ENCODE results near the gene SLC29A3.

Gene SLC29A3

GRCh38 chr10:71314694-71315225 is 4.3 kb upstream of the SLC29A3 start:
- no peaks in the 10 kb centered on the region for H3K9me3 Mint-ChIP-seq
- no peaks in the 10 kb centered on the region for H3K27me3 Mint-ChIP-seq (ENCODE audit: low read depth)
- peaks cover 16% of the 10 kb centered on the region for H3K4me1 Mint-ChIP-seq (ENCODE audit: low read depth)
- H3K27ac Mint-ChIP-seq: no peak overlapping the region
- no peaks in the 10 kb centered on the region for H3K36me3 Mint-ChIP-seq (ENCODE audit: low read depth)
- peak overlapping the region; percentile 27 for H3K4me3 Mint-ChIP-seq
- no peak for DNase-seq (ENCODE audit: low spot score)

- peak; percentile 42 for DNase-seq (ENCODE audit: low spot score)
- H3K27ac Mint-ChIP-seq: no peak overlapping the region
These were observed 2.8 kb upstream of the SLC29A3 start for GRCh38 chr10:71316056-71316785.

GRCh38 chr10:71316786-71317160 is 2.3 kb upstream of the SLC29A3 start:
- DNase-seq (ENCODE audit: low spot score): no peak
- peaks cover 19% of the 10 kb centered on the region for H3K4me1 Mint-ChIP-seq (ENCODE audit: low read depth)
- peak overlapping the region; percentile 2 for H3K27ac Mint-ChIP-seq
- no peak overlapping the region for H3K4me3 Mint-ChIP-seq
- no peaks in the 10 kb centered on the region for H3K27me3 Mint-ChIP-seq (ENCODE audit: low read depth)
- H3K9me3 Mint-ChIP-seq: no peaks in the 10 kb centered on the region
- H3K36me3 Mint-ChIP-seq (ENCODE audit: low read depth): no peaks in the 10 kb centered on the region

More at GRCh38 chr10:71316056-71316785, 2.8 kb upstream of the SLC29A3 start:
- Mint-ChIP-seq H3K27me3 (ENCODE audit: low read depth) (no peaks in the 10 kb centered on the region), H3K9me3 (no peaks in the 10 kb centered on the region), H3K4me3 (no peak overlapping the region), H3K36me3 (ENCODE audit: low read depth) (no peaks in the 10 kb centered on the region), H3K4me1 (ENCODE audit: low read depth) (peaks cover 19% of the 10 kb centered on the region)

GRCh38 chr10:71317739-71318138 is 1.3 kb upstream of the SLC29A3 start:
- H3K4me1 Mint-ChIP-seq (ENCODE audit: low read depth): peaks cover 19% of the 10 kb centered on the region
- no peaks in the 10 kb centered on the region for H3K27me3 Mint-ChIP-seq (ENCODE audit: low read depth)
- DNase-seq (ENCODE audit: low spot score): no peak
- H3K36me3 Mint-ChIP-seq (ENCODE audit: low read depth): no peaks in the 10 kb centered on the region
- H3K27ac Mint-ChIP-seq: no peak overlapping the region
- no peak overlapping the region for H3K4me3 Mint-ChIP-seq
- no peaks in the 10 kb centered on the region for H3K9me3 Mint-ChIP-seq

GRCh38 chr10:71319800-71320392 is 837 bp downstream of the SLC29A3 start:
- no peak for DNase-seq (ENCODE audit: low spot score)

GRCh38 chr10:71320592-71320991 is 1.5 kb downstream of the SLC29A3 start:
- Mint-ChIP-seq H3K27me3 (ENCODE audit: low read depth) (no peaks in the 10 kb centered on the region), H3K9me3 (no peaks in the 10 kb centered on the region), H3K4me1 (ENCODE audit: low read depth) (peaks cover 24% of the 10 kb centered on the region), H3K4me3 (peak overlapping the region; percentile 97), H3K36me3 (ENCODE audit: low read depth) (peaks cover 11% of the 10 kb centered on the region), H3K27ac (no peak overlapping the region)
- DNase-seq (ENCODE audit: low spot score): no peak

More at GRCh38 chr10:71319800-71320392, 837 bp downstream of the SLC29A3 start:
- H3K36me3 Mint-ChIP-seq (ENCODE audit: low read depth): peaks cover 11% of the 10 kb centered on the region
- H3K4me1 Mint-ChIP-seq (ENCODE audit: low read depth): peaks cover 25% of the 10 kb centered on the region
- peak overlapping the region; percentile 88 for H3K27ac Mint-ChIP-seq
- H3K9me3 Mint-ChIP-seq: no peaks in the 10 kb centered on the region
- H3K27me3 Mint-ChIP-seq (ENCODE audit: low read depth): no peaks in the 10 kb centered on the region
- H3K4me3 Mint-ChIP-seq: peak overlapping the region; percentile 97

- peaks cover 17% of the 10 kb centered on the region for H3K4me1 Mint-ChIP-seq (ENCODE audit: low read depth)
- H3K4me3 Mint-ChIP-seq: no peak overlapping the region
- peaks cover 11% of the 10 kb centered on the region for H3K36me3 Mint-ChIP-seq (ENCODE audit: low read depth)
- no peaks in the 10 kb centered on the region for H3K27me3 Mint-ChIP-seq (ENCODE audit: low read depth)
- no peak for DNase-seq (ENCODE audit: low spot score)
- no peak overlapping the region for H3K27ac Mint-ChIP-seq
- H3K9me3 Mint-ChIP-seq: no peaks in the 10 kb centered on the region
These were observed 2.3 kb downstream of the SLC29A3 start for GRCh38 chr10:71321386-71321785.

- DNase-seq (ENCODE audit: low spot score): no peak
- peaks cover 11% of the 10 kb centered on the region for H3K36me3 Mint-ChIP-seq (ENCODE audit: low read depth)
- H3K27me3 Mint-ChIP-seq (ENCODE audit: low read depth): no peaks in the 10 kb centered on the region
- H3K9me3 Mint-ChIP-seq: no peaks in the 10 kb centered on the region
- H3K27ac Mint-ChIP-seq: no peak overlapping the region
- no peak overlapping the region for H3K4me3 Mint-ChIP-seq
- H3K4me1 Mint-ChIP-seq (ENCODE audit: low read depth): peaks cover 16% of the 10 kb centered on the region
These were observed 4.3 kb downstream of the SLC29A3 start for GRCh38 chr10:71323407-71323806.

GRCh38 chr10:71324743-71325142 is 5.7 kb downstream of the SLC29A3 start:
- Mint-ChIP-seq H3K36me3 (ENCODE audit: low read depth) (peaks cover 11% of the 10 kb centered on the region), H3K4me3 (no peak overlapping the region), H3K27me3 (ENCODE audit: low read depth) (no peaks in the 10 kb centered on the region), H3K4me1 (ENCODE audit: low read depth) (peaks cover 9% of the 10 kb centered on the region), H3K9me3 (no peaks in the 10 kb centered on the region), H3K27ac (no peak overlapping the region)
- DNase-seq (ENCODE audit: low spot score): no peak

- no peaks in the 10 kb centered on the region for H3K9me3 Mint-ChIP-seq
- peaks cover 11% of the 10 kb centered on the region for H3K36me3 Mint-ChIP-seq (ENCODE audit: low read depth)
- no peak for DNase-seq (ENCODE audit: low spot score)
- no peak overlapping the region for H3K4me3 Mint-ChIP-seq
- no peak overlapping the region for H3K27ac Mint-ChIP-seq
- peaks cover 6% of the 10 kb centered on the region for H3K4me1 Mint-ChIP-seq (ENCODE audit: low read depth)
- H3K27me3 Mint-ChIP-seq (ENCODE audit: low read depth): no peaks in the 10 kb centered on the region
These were observed 6.2 kb downstream of the SLC29A3 start for GRCh38 chr10:71325267-71325666.

GRCh38 chr10:71326464-71326881 is 7.4 kb downstream of the SLC29A3 start:
- Mint-ChIP-seq H3K9me3 (no peaks in the 10 kb centered on the region), H3K4me3 (no peak overlapping the region), H3K36me3 (ENCODE audit: low read depth) (peaks cover 11% of the 10 kb centered on the region), H3K4me1 (ENCODE audit: low read depth) (peaks cover 6% of the 10 kb centered on the region), H3K27ac (no peak overlapping the region), H3K27me3 (ENCODE audit: low read depth) (no peaks in the 10 kb centered on the region)
- no peak for DNase-seq (ENCODE audit: low spot score)

- H3K36me3 Mint-ChIP-seq (ENCODE audit: low read depth): no peaks in the 10 kb centered on the region
- H3K9me3 Mint-ChIP-seq: no peaks in the 10 kb centered on the region
- H3K4me1 Mint-ChIP-seq (ENCODE audit: low read depth): no peaks in the 10 kb centered on the region
- no peaks in the 10 kb centered on the region for H3K27me3 Mint-ChIP-seq (ENCODE audit: low read depth)
- H3K4me3 Mint-ChIP-seq: no peak overlapping the region
- DNase-seq (ENCODE audit: low spot score): no peak
- no peak overlapping the region for H3K27ac Mint-ChIP-seq
These were observed 11.8 kb downstream of the SLC29A3 start for GRCh38 chr10:71330789-71331404.

- Mint-ChIP-seq H3K9me3 (no peaks in the 10 kb centered on the region), H3K27me3 (ENCODE audit: low read depth) (no peaks in the 10 kb centered on the region), H3K36me3 (ENCODE audit: low read depth) (no peaks in the 10 kb centered on the region), H3K4me3 (no peak overlapping the region), H3K4me1 (ENCODE audit: low read depth) (no peaks in the 10 kb centered on the region), H3K27ac (no peak overlapping the region)
- no peak for DNase-seq (ENCODE audit: low spot score)
These were observed 12.7 kb downstream of the SLC29A3 start for GRCh38 chr10:71331736-71332135.

- Mint-ChIP-seq H3K27ac (no peak overlapping the region), H3K36me3 (ENCODE audit: low read depth) (no peaks in the 10 kb centered on the region), H3K4me3 (no peak overlapping the region), H3K9me3 (no peaks in the 10 kb centered on the region), H3K4me1 (ENCODE audit: low read depth) (no peaks in the 10 kb centered on the region), H3K27me3 (ENCODE audit: low read depth) (no peaks in the 10 kb centered on the region)
- no peak for DNase-seq (ENCODE audit: low spot score)
These were observed 13.4 kb downstream of the SLC29A3 start for GRCh38 chr10:71332466-71332865.
